SIG-M5 treated with dmso at 0.1 percent for 504 hours (cell line): ENCODE data around the gene DCTN4.

Experiments used
- DNase-seq: peaks from one replicate; lab custom pipeline; 2025; ENCODE audit not compliant: unreplicated experiment; lab: John Stamatoyannopoulos, UW

The DCTN4 gene

DNA sequence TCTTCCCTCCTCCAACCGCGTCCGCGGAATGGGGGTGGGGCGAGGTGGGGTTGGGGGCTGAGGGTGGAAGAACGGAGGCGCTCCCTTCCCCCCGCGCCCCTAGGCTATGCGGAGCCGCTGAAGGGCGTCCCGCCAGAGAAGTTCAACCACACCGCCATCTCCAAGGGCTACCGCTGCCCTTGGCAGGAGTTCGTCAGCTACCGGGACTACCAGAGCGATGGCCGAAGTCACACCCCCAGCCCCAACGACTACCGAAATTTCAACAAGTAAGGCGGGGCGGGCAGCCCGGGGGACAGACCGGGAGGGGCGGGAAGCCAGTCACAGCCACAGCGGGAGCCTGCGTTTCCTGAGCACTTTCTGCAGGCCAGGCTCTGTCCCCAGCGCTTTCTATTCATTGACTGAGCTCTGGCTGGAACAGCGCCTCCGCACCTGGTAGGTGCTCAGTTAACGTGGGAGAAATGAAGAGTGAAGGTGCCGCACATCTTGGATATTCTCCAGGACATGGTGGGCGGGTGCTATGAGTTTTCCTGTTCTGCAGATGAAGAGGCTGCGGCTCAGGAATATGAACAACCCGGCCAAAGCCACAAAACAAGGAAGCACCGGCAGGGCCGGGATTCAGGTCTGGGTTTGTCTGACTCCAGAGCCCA lies 86.5 kb downstream of the DCTN4 start:
- DNase-seq = no peak

DNA sequence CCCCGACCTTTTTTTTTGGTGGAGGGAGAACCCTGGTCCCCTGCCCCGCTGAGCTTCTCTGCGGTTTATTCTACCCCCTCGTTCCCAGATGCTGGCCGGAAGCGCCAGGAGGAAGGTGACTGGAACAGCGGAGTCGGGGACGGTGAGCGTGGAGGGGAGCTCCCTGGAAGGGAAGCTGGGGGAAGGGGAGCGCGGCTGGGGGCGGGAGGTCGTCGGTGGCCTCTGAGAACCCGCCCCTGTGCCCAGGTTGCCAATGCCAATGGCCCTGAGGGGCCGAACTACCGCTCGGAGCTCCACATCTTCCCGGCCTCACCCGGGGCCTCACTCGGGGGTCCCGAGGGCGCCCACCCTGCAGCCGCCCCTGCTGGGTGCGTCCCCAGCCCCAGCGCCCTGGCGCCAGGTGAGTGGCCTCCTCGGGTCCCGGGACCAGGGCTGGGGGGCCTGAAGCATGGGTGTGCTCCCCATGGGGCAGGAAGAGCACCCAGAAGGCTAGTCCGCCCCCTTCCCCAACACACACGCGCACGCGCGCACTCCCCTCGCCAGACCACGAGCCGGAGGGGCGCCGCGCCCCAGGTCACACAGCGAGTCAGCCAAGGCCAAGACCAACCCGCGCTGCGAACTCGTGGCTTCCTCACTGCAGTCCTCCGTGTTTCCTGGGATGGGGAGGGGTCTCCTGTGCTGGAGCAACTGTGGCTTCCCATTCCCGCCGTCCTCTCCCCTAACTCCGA lies 87.1 kb downstream of the DCTN4 start:
- no peak for DNase-seq

DNA sequence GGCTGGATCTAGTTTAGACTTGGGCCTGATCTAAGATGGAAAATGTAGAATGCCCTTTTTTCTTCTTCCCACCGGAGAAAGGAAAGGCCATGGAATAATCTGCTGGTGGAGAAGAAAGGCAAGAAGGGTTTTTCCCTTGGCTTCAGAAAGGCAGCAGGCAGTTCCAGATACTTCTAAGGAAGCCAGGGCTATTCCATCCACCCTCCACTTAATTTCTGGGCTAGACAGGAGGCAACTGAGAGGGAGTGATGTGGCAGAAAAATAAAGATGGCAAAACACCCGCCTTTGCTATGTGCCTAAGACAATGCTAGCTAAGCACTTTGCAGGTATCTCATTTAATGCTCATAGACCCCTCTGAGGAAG lies 87.9 kb downstream of the DCTN4 start:
- no peak for DNase-seq

DNA sequence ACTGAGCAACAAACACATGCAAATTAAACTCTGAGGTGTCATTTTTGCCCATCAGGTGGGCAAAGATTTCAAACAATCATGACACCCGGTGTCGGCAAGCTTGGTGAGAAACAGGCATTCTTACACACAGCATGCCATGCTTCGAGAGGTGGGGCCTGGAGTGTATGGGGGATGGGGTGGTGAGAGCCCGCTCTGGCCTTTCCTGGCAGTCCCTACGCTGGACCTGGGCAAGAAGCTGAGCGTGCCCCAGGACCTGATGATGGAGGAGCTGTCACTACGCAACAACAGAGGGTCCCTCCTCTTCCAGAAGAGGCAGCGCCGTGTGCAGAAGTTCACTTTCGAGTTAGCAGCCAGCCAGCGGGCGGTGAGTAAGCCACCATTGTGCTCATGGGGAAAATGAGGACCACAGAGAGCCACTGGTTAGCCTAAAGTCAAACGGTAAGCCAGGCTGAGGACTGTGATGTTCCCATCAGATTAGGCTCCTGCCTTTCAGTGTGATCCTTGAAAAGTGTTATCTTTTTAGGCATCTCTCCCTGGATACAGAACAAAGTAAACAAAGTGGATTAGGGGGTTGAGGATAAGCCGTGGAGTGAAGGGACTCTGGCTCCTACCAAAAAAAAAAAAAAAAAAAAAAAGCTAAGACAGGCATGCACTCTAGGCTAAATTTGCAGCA lies 88.4 kb downstream of the DCTN4 start:
- no peak for DNase-seq

DNA sequence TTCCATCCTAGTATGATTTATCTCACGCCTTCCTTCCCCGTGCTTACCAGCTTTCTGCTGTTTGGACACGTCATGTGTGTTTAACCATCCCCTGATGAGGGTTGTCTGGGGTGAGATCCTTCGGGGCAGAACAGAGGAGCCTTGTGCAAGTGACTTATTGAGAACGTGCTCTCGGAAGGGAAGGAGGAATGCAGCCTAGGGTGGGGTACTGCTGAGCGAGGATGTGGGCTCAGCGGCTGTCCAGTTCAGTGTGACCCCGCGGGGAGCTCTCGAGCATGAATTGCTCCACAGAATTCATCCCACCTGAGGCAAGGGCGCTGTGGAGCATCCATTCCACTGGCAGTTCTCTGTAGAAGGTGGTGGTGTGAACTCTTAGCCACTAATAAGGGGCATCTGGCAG lies 93.8 kb downstream of the DCTN4 start:
- no peak for DNase-seq

DNA sequence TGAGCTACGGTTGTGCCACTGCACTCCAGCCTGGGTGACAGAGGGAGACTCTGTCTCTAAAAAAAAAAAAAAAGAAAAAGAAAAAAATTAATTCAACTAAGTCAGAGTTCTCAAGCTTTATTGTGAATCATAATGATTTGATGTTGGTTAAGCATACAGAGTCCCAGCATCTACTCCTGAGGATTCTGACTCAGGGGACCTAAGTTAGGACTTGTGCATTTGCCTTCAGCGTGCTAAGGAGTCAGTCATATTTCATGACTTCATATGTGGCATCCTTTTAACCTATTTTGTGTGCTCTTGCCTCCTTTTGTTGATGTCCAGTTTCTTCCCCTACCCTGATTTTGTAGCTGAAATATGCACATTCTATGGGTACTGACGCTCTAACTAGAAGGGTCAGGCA lies 94.9 kb downstream of the DCTN4 start:
- no peak for DNase-seq

DNA sequence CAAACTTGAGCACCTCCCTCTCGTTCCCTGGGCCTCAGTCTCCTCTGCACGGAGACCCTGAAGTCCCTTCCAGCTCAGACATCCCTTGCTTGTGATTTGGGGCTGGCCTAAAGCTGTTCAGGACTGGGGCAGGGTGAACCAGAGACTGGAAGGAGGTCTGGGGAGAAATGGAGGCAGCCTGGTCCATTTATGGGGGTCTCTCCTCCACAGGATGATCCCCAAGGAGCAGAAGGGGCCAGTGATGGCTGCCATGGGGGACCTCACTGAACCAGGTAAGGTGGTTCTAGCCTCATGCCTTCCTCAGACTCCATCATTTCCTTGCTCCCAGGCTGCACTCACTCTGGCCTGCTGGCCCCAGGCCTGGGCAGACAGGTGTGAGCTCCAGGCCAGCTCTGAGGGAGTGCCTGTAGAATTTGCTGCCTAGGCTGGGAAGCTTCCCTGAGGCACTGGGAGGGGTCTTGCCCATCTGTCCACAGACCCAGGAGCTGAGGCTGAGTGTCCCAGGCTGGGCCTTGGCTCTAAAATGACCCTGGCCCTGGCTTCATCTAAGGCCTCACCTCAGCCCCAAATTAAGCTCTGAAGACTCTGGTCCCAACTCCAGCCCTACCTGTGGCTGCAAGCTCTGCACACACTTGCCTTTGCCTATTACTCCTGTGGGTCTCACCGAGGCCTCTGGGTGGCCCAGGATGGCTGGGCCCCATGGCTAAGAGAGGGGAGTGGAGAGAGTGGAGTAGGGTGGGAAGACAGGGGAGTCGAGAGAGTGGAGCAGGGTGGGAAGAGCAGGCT lies 95.9 kb downstream of the DCTN4 start:
- DNase-seq = no peak

DNA sequence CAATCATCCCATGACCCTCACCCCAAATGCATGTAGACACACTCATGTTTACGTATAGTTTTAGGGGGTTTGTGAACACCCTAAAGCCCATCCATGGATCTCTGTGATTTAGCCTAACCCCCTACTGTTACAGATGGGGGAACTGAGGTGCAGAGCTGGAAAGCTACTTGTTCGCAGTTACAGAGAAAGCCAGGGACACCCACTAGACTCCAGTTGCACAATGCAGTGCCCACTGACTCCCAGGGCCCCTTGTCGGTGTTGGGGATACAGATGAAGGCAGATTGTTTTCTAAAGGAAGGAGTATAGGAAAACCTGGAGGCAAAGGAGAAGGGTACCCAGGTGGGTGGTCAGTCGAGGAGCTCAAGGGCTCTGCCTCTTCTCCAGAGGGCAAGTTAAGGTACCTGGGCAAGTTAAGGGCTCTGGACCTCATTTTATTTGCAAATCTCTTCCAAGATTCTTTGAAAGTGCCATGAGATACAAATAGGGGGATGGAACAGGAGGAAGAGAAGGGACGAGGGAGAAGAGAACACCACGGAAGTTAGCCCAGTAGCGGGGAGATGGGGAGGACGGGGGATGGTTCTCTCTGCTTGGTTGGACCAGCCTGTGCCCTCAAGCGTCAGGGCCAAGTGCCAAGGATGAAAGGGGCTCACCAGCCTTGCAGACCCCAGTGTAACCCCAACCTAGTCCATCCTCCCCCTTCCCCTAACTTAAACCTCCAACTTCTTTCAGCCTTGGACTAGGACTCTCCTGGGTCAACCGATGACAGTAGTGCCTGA lies 96.8 kb downstream of the DCTN4 start:
- DNase-seq = no peak

DNA sequence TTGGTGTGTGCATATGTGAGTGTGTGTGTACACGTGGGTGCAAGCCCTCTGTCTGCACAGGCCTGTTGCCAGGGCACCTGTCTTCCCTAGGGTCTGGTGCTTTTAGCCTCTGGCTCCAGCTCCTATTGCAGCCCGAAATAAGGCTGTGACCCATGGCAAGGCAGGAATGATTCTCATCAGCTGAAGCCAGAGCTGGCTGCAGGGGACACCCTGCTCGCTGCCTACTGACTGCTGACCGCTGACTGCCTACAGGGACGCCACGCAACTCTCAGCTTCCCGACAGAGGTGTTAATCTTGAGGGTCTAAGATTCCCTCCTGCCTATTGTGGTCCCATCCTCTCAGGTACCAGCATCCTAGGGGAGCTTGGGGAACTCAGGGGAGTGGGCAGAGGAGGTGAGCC lies 97.7 kb downstream of the DCTN4 start, which contains the start of gene MYOZ3:
Gene MYOZ3, plus strand, starts transcription at position 166 of the 400 bp plus-strand sequence. CDS start 1,691 bp downstream, outside the sequence.
- DNase-seq = no peak

DNA sequence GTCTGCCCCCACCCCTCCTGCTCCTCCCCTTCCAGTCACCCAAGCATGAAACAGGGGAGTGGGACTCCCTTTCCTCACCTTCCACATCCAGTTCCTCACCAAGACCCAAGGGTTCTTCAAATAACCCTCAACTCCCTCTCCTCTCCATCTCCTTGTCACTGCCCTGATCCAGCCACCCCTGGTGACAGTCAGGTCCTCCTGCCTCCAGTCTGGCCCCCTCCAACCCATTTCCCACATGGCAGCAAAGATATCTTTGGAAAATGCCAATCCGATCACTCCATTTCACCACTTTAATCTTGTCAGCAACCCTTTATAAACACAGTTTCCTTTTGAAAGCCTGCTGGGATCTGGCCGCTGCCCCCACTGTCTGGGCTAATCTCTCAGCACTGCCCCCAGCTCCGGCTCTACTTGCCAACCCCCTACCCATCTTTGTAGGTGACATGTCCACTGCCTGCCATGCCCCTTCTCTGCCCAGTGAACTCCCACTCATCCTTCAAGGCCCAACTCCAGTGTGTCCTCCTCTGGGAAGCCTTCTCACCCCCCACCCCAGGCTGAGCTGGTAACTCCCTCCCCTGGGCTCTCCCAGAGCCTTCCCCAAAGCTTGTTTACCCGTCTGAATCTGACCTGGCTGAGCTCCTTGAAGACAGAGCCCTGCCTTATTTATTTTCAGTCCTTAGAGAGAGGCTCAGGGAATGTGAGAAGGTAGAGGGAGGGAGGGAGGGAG lies 98.5 kb downstream of the DCTN4 start:
- no peak for DNase-seq

DNA sequence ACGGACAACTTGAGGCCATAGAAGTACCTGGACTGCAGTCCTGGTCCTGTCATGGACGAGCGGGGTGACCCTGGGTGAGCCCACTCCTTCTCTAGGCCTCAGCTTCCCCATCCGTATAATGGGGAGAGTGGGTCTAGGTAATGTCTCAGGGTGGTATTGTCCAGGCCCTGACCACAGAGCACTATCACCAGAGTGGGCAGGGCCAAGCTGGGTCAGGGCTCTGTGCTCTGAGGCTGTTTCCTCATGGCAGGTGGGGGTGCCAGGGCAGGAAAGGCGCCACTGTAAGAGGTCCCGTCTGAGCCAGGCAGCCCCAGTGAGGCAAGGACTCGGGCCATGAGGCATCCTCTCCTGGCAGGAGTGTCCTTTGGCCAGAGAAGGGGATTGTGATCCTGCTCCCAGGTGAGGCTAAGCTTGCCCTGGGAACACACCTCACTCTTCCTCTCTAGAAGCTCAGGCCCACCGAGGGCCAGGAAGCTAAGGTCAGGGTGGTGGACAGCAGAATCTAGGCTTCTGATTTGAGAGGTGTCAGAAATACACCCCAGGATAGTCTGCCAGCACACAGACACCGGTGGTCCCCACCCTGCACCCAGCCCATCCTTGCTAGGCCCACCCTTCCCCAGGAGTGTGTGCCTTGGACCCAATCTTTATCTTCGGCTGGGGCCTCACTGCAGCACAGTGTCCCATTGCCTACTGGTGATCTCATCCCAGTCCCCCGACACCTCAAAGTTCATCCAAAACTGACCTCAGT lies 99.3 kb downstream of the DCTN4 start:
- no peak for DNase-seq

DNA sequence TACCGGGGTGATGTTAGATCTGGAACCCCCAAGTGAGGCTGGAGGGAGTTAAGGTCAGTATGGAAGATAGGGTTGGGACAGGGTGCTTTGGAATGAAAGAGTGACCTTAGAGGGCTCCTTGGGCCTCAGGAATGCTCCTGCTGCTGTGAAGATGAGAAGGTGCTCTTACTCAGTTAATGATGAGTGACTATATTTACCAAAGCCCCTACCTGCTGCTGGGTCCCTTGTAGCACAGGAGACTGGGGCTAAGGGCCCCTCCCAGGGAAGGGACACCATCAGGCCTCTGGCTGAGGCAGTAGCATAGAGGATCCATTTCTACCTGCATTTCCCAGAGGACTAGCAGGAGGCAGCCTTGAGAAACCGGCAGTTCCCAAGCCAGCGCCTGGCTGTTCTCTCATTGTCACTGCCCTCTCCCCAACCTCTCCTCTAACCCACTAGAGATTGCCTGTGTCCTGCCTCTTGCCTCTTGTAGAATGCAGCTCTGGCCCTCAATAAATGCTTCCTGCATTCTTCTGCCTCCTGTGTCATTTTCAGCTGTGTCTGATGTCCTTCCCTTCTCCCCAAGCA lies 100.0 kb downstream of the DCTN4 start:
- DNase-seq = no peak
